ENCODE results near the gene CLDN5.

DNA sequence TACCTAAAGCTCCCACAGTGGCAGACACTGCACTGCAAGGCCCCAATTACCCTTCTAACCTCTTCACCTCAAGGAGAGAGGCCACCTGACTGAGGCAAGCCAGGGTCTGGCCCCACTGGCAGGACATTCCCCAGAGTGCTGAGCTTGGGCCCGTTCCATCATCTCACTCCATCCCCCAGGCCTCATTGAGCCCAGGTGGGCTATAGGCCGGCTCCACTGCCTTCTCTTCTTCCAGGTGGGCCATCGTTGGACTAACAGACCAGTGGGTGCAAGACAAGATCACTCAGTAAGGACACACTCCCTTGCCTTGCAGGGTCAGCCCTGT, 25.4 kb downstream of the CLDN5 start:
- TF ChIP-seq CTCF (IDR thresholded peaks at IDR 0.05) (no peak), POLR2A (IDR thresholded peaks at IDR 0.05) (no peak)
